Measurements from ENCODE around the gene DENND10. TPM values are rescaled to one million over a fixed set of nuclear protein-coding genes. Genes with fewer than 3 reads are reported as not detected.
A peak's percentile ranks its signal among the peaks of the same experiment; 100 is the strongest.

DENND10 gene
- 10 to 100 TPM; 60.3 to 62.1 (median 61.6) TPM for polyA plus RNA-seq (ENCODE audit: insufficient read length in 3 of 3)

DNA sequence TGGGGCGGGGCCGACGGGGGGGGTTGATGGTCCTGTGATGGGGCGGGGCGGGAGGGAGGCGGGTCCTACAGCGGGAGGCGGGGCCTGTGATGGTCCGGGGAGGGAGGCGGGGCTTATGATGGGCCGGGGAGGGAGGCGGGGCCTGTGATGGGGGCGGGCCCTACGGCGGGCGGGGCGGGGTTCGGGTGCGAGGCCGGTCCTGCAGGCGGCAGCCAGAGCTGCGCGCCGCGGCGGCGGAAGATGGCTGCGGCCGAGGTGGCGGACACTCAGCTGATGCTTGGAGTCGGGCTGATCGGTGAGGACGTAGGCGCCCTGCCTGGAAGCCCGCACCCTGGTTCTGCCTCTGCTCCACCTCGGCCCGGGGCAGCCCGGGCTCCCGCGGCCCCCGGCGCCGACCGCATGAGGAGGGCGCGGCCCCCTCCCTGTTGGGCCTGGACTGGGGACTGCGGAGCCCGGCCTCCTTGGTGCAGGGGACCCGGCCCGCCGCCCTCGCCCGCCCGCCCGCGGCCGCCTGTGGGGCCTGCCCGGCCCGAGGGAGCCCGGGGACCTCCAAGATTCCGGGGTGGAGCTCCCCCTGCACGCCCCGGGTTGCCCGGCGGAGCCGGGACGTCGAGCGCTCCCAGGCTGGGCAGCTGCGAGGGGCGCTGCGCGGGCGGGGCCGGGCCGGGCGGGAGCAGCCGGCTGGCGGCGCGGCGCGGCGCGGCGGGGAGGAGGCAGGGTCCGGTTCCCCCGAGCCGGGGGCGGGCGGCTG lies at the start of gene DENND10:
Gene DENND10 (plus strand): TSS at position 211 of the 751 bp plus-strand sequence. CDS start 30 bp downstream, at position 241.
- DNase-seq (ENCODE audit: low read depth in 3 of 3, low spot score in 2 of 3), result peak in 2 of 3 donors; percentile 56 to 59

DNA sequence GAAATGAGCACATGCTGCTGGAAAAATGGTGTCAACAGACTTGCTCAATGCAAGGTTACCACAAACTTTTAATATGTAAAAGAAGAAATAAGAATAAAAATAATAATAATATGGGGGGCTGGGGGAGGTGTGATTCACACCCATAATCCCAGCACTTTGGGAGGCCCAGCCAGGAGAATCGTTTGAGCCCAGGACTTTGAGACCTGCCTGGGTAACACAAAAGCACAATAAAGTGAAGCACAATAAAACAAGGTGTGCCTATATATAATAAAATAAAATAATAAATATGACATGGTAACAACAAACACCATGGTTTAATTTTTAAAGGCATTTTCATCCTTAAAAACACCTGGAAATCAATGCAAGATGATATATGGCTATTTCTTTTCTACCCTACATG lies 48.4 kb upstream of the DENND10 start:
- no peak for DNase-seq (ENCODE audit: low read depth in 3 of 3, low spot score in 2 of 3)

DNA sequence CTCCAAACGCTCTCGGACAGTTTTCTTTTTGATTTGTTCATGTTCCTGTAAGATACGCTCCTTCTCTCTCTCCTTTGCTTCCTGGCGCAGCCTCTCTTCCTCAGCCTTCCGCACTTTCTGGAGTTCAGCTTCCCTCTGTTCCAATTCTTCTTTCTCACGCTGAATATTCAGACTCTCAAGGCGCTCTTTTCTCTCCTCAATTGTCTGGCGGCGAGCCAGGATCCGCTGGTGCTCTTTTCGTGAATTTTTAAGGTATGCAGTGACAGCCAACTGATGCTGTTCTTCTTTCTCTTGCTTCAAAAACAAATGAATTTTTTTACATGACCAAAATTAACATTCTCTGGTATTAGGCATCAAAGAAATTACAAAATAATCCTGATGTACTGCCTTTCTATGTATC lies 45.9 kb upstream of the DENND10 start:
- no peak for DNase-seq (ENCODE audit: low read depth in 3 of 3, low spot score in 2 of 3)

GRCh38 chr10:119059557-119059956 lies 44.4 kb upstream of the DENND10 start:
- no peak for DNase-seq (ENCODE audit: low read depth in 3 of 3, low spot score in 2 of 3)

GRCh38 chr10:119060107-119060506 lies 43.8 kb upstream of the DENND10 start:
- DNase-seq (ENCODE audit: low read depth in 3 of 3, low spot score in 2 of 3), result no peak

DNA sequence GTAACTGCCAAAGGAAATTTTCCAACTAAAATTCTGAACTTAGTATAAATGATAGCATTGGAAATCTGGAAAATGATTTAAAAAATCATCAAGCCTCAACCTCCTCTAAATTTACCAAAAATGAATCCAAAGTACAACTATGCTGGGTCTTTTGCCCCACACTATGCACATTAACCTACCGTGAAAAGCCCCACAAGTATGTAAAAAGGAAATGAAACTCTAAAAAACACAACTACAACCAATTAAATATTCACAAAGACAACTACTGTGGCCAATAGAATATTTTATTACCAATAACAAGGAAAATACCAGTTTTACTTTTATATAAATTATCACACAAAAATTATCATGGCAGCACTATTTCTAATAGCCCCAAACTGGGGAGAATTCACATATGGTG lies 42.6 kb upstream of the DENND10 start:
- no peak for DNase-seq (ENCODE audit: low read depth in 3 of 3, low spot score in 2 of 3)

DNA sequence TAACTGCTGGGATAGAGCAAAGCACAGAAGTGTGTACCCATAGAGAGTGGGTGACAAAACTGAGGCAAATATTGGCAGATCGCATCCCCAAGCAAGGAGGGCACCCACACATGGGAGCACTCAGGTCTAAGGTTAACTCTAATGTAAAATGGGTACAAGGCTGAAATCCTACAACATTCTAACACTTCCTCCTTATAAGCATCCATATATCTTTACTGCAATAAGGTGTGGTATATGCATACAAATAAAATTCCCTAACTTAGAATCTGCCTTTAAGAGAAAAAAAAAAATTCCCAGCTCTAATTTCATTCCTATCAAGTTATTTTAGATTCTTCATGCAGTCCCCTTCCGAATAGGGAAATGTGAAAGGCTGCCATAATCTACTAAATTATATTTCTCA lies 42.0 kb upstream of the DENND10 start:
- DNase-seq (ENCODE audit: low read depth in 3 of 3, low spot score in 2 of 3), result no peak

DNA sequence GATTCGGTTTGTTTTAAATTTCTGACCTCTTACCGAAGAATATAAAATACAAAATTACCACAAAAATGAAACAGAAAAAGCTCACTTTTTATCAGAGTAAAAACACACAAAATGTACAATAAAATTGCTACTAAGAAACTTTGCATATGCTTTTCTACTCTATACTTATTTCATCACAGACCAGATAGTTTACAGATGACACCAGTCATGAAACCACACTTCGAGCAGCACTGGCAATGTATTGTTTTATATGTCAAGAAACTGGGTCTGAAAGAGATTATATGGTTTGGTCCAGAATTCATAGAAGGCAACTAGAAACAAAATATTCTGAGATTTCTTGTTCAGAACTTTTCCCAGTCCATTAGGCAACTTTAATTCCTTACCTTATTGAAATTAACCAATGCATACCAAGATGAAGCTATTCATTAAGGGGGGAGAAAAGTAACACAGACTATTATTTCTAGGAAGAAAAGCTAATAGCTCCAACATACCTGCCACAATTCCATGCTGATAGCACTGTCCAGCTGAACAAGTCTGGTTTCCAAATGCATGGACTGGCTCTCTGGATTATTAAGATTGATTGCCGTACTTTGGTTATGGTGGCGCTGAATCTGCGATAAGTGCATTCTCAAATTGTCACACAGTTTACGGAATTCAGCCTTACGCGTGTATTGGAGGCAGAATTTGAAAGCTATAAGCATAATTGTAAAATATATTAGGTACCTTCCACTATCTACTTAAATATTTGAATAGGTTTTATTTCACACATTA lies 33.3 kb upstream of the DENND10 start:
- DNase-seq (ENCODE audit: low read depth in 3 of 3, low spot score in 2 of 3), result no peak

DNA sequence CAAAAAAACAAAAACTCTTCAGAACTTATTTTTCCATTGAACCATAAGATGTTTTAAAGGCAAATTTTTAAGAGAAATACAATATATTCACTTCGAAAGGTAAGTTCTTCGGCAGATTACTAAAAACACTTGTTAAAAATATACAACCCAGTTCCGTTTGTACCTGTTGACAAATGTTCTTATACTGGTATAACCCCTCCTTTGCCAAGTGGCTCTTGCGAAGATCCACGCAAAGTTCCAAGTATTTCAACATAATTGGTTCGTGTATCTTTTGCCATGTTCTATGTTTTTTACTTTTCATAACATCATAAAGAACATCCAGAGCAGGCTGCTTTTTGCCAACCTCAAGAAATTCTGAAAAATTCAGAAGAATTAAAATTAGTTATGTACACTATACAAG lies 30.3 kb upstream of the DENND10 start:
- no peak for DNase-seq (ENCODE audit: low read depth in 3 of 3, low spot score in 2 of 3)

- no peak for DNase-seq (ENCODE audit: low read depth in 3 of 3, low spot score in 2 of 3)
Measured at GRCh38 chr10:119078422-119079179, 25.3 kb upstream of the DENND10 start.

GRCh38 chr10:119079599-119080520 lies 24.1 kb upstream of the DENND10 start:
- peak; percentile 25 to 63 (median 60) for DNase-seq (ENCODE audit: low read depth in 3 of 3, low spot score in 2 of 3)

GRCh38 chr10:119080521-119081259 lies 23.2 kb upstream of the DENND10 start, which contains the start of gene EIF3A:
Gene EIF3A (minus strand): TSS chr10:119080817. CDS start chr10:119080676, 141 bp downstream.
- DNase-seq (ENCODE audit: low read depth in 3 of 3, low spot score in 2 of 3), result peak; percentile 88 to 89 (median 89)

DNA sequence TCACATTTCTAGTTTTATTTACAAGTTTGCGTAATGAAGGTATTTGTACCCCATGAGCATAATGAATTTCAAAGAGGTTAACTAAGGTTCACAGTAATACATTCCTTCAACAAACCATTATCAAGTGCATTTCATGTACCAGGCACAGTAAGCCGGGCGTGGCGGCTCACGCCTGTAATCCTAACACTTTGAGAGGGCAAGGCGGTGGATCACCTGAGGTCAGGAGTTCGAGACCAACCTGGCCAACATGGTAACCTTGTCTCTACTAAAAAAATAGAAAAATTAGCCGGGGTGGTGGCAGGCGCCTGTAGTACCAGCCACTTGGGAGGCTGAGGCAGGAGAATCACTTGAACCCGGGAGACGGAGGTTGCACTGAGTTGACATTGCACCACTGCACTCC lies 19.0 kb upstream of the DENND10 start:
- no peak for DNase-seq (ENCODE audit: low read depth in 3 of 3, low spot score in 2 of 3)

DNA sequence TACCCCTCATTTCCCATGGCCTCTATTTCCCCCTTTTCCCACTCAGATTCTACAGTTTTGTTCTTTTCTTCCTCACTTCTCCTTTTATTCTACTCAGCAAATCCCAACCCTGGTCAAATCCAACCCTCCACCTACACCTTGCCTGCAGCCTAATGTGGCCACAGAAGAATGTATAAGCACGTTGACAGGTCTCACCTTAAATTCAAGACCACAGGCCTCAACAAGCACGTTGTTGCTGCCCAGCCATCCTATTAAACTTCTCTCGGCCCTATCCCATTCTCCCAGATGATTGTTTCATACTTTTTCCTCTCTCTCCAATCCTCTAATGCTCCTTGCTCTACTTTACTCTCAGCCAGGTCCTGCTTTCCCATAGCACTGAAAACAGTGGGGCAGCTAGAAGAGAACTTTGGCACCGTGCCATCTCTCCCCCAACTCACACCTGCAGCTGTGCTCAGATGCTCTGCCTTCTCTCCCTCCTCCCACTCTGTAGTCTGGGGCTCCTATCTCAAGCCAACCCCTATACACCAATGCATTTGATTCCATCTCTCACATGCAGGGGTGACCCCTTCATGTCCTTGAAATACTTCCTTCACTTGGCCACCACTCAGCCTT lies 16.5 kb upstream of the DENND10 start:
- no peak for DNase-seq (ENCODE audit: low read depth in 3 of 3, low spot score in 2 of 3)

DNA sequence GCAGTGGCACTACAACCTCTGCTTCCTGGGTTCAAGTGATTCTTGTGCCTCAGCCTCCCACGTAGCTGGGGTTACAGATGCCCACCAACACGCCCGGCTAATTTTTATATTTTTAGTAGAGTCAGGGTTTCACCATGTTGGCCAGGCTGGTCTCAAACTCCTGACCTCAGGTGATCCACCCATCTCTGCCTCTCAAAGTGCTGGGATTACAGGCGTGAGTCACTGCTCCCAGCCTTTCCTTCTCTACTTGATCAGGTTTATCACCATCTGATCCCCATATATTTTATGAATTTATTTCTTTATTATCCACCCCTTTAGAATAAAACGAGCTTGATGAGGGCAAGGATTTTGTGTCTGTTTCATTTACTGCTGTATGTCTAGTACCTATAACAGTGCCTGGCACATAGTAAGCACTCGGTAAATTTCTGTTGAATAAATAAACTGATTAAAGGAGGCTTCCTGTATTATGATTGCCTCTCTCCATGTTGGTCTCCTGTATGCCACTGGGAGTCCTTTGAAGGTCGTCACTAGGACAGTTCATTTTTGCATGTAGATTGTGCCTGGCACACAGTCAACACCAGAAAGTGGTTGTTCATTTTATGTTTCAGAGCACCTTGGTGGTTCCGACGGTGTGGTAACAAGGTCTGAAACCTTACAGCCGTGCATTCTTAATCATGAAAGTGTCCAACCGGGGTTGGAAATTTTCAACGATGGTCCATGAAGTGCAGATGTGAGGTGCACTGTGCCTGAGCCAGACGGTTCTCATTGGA lies 13.7 kb upstream of the DENND10 start:
- no peak for DNase-seq (ENCODE audit: low read depth in 3 of 3, low spot score in 2 of 3)

DNA sequence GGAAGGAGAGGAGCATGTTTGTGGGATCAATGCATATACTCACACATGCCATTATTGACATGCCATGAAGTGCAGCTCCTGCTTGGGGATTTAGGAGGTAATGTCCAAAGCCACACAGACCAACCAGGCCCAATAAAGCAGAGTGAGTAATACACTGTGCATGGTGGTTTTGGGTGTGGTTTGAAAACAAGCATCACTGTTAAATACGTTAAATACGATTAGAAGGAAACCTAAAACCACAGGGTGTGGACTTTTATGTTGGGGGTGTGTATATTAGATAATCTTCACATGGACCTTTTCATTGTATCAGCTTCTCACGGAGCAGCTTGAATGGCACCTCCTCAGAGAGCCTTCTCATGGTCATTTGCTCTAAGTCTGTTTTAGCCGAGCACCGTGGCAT lies 12.9 kb upstream of the DENND10 start:
- DNase-seq (ENCODE audit: low read depth in 3 of 3, low spot score in 2 of 3), result no peak

DNA sequence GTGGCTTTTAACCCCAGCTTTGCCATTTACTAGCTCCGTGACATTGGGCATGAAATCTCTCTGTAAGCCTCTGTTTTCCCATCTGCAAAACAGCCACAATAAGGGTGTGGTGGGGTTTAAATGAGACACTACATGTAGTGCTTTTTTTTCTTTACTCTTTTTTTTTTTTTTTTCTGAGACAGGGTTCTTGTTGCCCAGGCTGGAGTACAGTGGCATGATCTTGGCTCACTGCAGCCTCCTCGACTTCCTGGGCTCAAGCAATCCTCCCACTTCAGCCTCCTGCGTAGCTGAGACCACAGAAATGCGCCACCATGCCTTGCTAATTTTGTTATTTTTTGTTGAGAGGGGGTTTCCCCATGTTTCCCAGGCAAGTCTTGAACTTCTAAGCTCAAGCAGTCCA lies 8.3 kb upstream of the DENND10 start:
- no peak for DNase-seq (ENCODE audit: low read depth in 3 of 3, low spot score in 2 of 3)
